ENCODE measurements around the gene SINHCAF.
"Not testable (repeated sequence)": the region's sequence is repeated elsewhere in the genome, so short reads cannot be mapped to it uniquely, and the experiment has no call there.

The SINHCAF gene

GRCh38 chr12:31260840-31261239 lies 65.1 kb downstream of the SINHCAF start:
- no peak for DNase-seq

GRCh38 chr12:31259136-31259886 lies 66.6 kb downstream of the SINHCAF start:
- DNase-seq: no peak

GRCh38 chr12:31257784-31258183 lies 68.2 kb downstream of the SINHCAF start:
- no peak for DNase-seq

- DNase-seq: not testable (repeated sequence)
Observed at GRCh38 chr12:31251707-31252611, 74.0 kb downstream of the SINHCAF start.

GRCh38 chr12:31250179-31250578 lies 75.8 kb downstream of the SINHCAF start:
- DNase-seq: no peak

GRCh38 chr12:31249356-31249755 lies 76.6 kb downstream of the SINHCAF start:
- DNase-seq: no peak

- DNase-seq: no peak
Observed at GRCh38 chr12:31248815-31249214, 77.1 kb downstream of the SINHCAF start.

- no peak for DNase-seq
Observed at GRCh38 chr12:31248337-31248736, 77.6 kb downstream of the SINHCAF start.

GRCh38 chr12:31246470-31246850 lies 79.5 kb downstream of the SINHCAF start:
- no peak for DNase-seq

GRCh38 chr12:31245822-31246469 lies 80.0 kb downstream of the SINHCAF start:
- no peak for DNase-seq

- DNase-seq: not testable (repeated sequence)
Observed at GRCh38 chr12:31242418-31242817, 83.5 kb downstream of the SINHCAF start.

- peak; percentile 11 for DNase-seq
Observed at GRCh38 chr12:31238764-31239387, 87.1 kb downstream of the SINHCAF start.

GRCh38 chr12:31238333-31238732 lies 87.6 kb downstream of the SINHCAF start:
- not testable (repeated sequence) for DNase-seq

- no peak for DNase-seq
Observed at GRCh38 chr12:31236998-31237637, 88.8 kb downstream of the SINHCAF start.

- no peak for DNase-seq
Observed at GRCh38 chr12:31235868-31236395, 90.0 kb downstream of the SINHCAF start.

GRCh38 chr12:31234955-31235867 lies 90.7 kb downstream of the SINHCAF start:
- peak; percentile 15 for DNase-seq

- DNase-seq: no peak
Observed at GRCh38 chr12:31234053-31234840, 91.7 kb downstream of the SINHCAF start.

GRCh38 chr12:31233061-31233730 lies 92.8 kb downstream of the SINHCAF start:
- DNase-seq: no peak

- no peak for DNase-seq
Observed at GRCh38 chr12:31232361-31232965, 93.5 kb downstream of the SINHCAF start.
